Head of caudate nucleus (tissue), 42 donors: ENCODE results near the gene CDR2.
"Not testable (repeated sequence)": the region's sequence is repeated elsewhere in the genome, so short reads cannot be mapped to it uniquely, and the experiment has no call there.

ENCODE experiments used
- DNase-seq, 42 donors: peaks; one replicate each; pipeline versions ENCODE4 v3.0.0 to v3.0.0-alpha.2; 2020 to 2021; ENCODE audit warnings: mixed read lengths in 7 of 42
- intact Hi-C: fragments of 100-400 bp; cut with DNase I; formaldehyde crosslinking; loops from one replicate; pipeline ENCODE4 v1.15.0; 2022

CDR2 gene

GRCh38 chr16:22381392-22381791, 7.0 kb upstream of the CDR2 start:
- no peak for DNase-seq
- intact Hi-C loops, result no loop called here

DNA sequence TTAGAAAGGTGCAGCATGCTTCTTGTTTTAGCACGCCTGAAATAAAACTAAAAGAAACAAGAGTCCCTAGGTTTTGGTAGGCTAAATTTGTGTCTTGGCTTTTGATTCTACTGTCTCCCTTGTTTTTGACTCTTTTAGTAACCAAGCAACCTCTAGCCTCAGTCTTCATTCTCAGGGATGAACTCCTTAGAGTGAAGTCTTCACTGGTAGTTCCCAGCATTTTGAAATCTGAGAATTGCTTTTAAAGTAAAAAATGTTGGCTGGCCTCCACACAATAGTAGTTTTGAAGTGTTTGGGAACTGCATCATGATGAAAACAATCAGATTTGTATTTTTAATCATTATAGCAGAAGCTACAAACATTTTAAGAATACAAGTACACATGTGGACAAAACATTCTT, 6.1 kb upstream of the CDR2 start:
- no peak for DNase-seq
- intact Hi-C loops, result no loop called here

DNA sequence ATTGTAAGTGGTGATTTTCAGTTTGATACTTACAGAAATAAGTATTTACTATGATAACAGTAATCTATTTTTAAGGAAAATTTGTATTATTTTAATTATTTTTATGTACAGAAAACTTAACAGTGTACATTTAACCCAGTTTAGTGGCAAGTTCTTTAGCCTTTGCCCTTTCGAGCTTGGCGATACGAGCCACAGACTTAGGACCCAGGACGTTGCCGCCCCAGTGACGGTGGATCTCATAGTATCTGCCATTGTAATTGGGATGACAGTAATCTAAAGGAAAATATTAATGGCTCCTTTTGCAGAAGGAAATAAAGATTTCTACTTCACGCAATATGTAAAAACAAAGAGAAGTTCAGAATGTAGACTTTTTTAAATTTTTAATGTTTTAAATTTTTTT, 5.2 kb upstream of the CDR2 start:
- intact Hi-C loops, result loop anchor here (10.0 kb wide), 1 partner anchor 45 kb away; no protein-coding TSS in a partner anchor
- no peak for DNase-seq

DNA sequence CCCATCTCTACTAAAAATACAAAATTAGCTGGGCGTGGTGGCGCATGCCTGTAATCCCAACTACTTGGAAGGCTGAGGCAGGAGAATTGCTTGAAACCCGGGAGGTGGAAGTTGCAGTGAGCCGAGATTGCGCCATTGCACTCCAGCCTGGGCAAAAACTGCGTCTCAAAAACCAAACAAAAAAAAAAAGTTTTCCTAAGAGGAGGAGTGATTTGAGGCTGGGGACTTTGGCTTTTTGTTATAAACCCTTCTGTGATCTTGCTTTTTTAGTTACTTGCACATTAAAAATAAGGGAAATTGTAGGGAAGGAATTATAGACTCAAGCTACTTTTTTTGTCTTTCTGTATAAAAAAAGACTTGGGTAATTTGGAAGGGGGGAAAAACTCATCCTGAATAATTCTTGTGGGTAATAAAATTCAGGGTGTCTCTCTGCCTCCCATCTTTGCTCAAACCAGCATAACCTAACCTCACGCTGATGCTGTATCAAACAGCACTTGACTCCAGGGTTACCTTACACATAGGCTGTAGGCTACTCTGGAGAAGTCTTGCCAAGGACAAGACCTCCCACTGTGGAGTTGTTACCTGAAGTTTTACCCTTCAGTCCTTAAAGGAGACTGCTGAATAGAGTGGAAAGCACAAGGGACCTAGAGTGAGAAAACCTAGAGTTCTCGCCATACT, 1.7 kb upstream of the CDR2 start:
- intact Hi-C loops, result loop anchor here (2.0 to 10.0 kb wide), 2 partner anchors 49 to 79 kb away; partner anchors contain the start of gene POLR3E
- DNase-seq, result no peak

GRCh38 chr16:22375117-22375962, 921 bp upstream of the CDR2 start:
- DNase-seq, result peak in 2 of 42 donors; percentile 6 to 45
- intact Hi-C loops, result loop anchor here (2.0 to 10.0 kb wide), 2 partner anchors 49 to 79 kb away; partner anchors contain the start of gene POLR3E

GRCh38 chr16:22373662-22374310, 633 bp downstream of the CDR2 start:
- intact Hi-C loops, result loop anchor here (2.0 to 10.0 kb wide), 3 partner anchors 51 to 176 kb away; partner anchors contain the start of gene POLR3E
- peak in 38 of 42 donors; percentile 10 to 65 (median 36) for DNase-seq

DNA sequence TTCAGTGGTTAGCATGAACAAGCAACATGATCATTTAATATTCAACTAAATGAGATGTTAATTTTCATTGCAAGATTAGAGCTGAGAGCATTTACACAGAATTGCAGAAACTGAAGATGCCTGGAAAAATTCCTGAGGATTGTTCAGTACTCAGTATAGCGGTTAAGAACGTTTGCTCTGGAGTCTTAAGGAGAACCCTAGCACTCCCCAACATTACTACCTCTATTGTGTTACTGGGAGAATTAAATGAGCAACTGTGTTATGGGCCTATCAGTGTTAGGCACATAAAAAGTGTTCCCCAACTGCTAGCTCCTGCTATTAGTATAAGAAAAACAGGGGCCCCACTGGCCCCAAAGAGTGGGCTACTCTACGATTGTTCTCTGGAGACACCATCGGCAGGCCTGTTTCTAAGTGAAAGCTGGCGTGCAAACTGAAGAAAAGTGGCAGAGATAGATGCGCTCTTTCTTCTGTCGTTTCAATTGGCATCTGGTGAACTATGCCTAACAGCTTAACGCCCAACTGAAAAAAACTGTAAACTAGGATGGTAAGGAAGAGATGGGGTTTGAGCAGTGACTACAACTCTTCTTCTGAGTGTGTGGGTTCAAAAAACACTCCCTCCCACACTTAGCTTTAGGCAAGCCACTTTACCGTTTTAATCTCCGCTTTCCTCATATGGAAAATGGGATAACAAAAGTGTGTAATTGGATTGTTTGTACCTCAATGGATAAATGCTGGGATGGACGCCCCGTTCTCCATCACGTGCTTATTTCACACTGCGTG, 1.3 kb downstream of the CDR2 start:
- intact Hi-C loops, result loop anchor here (5.0 to 10.0 kb wide), 2 partner anchors 52 to 176 kb away; no protein-coding TSS in a partner anchor
- no peak for DNase-seq

DNA sequence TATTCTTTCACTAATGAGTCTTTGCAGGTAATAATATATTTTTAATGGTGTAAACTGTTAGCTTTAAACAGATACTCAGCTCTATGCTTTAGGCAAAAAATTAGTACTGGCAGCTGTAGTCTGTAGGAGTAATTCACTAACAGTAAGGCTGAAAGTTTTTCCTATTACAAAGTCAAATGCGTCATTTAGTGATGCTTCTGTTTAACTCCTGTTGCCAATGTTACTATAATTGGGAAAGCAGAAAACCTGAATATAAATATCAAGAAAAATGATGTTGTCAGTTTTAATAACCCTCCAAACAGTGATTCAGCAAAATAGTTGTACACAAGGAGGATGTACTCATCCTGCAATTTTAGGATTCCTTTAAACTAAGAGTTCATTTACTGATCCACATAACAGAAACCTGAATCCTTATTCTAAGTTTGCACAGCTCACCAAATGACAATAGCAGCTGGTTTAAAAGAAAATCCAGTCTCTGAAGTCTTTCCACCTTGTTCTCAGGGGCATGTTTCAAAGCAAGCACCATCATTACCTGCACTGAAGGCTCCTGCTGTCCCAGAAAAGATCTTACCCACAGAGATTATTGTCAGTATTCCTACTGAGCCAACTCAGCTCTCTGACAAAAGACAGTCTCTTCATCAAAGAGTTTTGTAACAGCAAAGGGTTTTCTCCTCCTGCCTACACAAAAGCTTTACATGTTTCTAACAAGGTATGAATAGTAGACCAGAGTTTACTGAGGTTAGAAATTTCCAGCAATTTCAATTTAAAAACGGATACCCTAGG, 4.2 kb downstream of the CDR2 start:
- intact Hi-C loops, result loop anchor here (5.0 to 10.0 kb wide), 2 partner anchors 55 to 173 kb away; no protein-coding TSS in a partner anchor
- peak in 4 of 42 donors; percentile 8 to 44 (median 16) for DNase-seq

DNA sequence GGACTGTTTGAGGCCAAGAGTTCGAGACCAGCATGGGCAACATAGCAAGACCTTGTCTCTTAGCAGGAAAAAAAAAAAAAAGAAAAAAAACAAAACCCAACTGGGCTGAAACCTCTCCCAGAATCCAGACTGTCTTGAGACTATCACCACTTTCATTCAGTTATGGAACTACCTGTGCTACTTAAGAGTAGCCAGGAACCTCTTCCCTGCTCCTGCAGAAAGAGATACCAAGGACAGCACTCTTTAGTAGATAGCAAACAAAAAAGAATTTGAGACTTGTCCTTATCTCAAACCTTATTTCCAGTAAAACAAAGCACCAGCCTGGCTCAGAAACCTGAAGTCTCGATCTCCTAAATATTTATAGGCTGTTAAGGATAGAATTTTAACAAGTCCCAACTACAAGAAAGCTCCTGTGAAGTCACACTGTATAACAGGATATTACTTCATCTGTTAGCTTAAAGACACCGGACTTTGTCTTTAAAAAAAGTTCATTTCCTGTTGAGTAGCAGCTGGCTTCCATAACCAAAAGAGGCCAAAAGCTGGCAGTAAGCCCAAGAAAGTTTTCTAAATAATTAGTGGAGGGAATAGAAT, 5.1 kb downstream of the CDR2 start:
- intact Hi-C loops, result no loop called here
- no peak for DNase-seq

DNA sequence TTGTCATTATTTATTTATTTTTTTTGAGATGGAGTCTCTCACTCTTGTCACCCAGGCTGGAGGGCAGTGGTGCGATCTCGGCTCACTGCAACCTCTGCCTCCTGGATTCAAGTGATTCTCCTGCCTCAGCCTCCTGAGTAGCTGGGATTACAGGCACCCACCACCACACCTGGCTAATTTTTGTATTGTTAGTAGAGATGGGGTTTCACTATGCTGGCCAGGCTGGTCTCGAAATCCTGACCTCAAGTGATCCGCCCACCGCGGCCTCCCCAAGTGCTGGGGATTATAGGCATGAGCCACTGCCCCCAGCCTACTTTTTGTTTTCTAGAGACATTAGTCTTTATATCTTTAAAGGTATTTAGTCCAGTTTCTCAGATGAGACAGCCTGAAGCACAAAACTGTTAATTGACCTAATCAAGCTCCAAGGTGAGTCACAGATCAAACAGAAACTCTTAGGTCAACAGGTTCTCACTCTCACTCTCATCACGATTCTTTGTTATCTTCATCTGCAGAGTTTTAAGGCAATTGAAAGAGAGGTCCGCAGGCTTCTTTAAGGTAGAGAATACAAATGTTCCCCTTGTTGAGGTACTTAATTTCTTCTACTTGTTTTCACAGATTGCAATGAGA, 6.1 kb downstream of the CDR2 start:
- intact Hi-C loops, DNase-seq: not testable (repeated sequence)

DNA sequence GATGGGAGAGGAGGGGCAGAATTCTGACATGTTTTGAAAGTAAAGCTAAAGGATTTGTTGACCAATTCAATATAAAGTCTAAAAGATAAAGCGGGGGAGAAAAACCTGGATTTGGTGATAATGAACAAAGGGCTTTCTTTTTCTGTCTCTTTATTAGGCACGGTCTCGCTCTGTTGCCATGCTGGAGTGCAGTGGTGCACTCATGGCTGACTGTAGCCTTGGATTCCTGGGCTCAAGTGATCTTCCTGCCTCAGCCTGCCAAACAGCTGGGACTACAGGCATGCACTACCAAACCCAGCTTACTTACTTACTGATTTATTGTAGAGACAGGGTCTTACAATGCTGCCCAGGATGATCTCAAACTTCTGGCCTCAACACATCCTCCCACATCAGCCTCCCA, 7.5 kb downstream of the CDR2 start:
- intact Hi-C loops, result no loop called here
- DNase-seq, result no peak

- no peak for DNase-seq
- intact Hi-C loops, result no loop called here
Measured at GRCh38 chr16:22366371-22366770, 8.0 kb downstream of the CDR2 start.

DNA sequence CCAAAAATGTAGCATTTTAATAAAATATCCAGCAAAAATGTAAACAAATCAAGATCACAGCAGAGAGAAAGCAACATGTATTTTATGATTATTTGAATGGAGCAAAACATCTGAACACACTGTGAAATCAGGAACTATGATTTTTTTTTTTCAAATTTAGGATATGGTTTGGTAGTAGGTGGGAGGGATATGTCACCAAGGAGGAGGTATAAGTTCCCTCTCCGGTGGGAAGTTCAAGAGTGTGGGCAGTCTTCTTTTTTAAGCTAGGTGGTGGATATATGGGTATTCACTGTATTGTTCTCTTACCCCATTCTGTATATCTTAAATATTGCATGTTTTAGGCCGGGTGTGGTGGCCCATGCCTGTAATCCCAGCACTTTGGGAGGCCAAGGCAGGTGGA, 10.2 kb downstream of the CDR2 start:
- DNase-seq, result peak in 1 of 42 donors; percentile 11
- intact Hi-C loops, result no loop called here

GRCh38 chr16:22360963-22361659, 13.3 kb downstream of the CDR2 start:
- intact Hi-C loops, result no loop called here
- no peak for DNase-seq

- intact Hi-C loops, result no loop called here
Measured at GRCh38 chr16:22359679-22360078, 14.7 kb downstream of the CDR2 start.

GRCh38 chr16:22358000-22358399, 16.4 kb downstream of the CDR2 start:
- DNase-seq, result no peak
- intact Hi-C loops, result no loop called here

More at GRCh38 chr16:22359679-22360078, 14.7 kb downstream of the CDR2 start:
- no peak for DNase-seq

GRCh38 chr16:22357635-22357971, 16.8 kb downstream of the CDR2 start:
- intact Hi-C loops, result no loop called here
- no peak for DNase-seq
